DMS53 treated with DMSO at 0.1 percent for 48 hours (cell line): ENCODE data around the gene ESR2.
"Not testable (repeated sequence)": the region's sequence is repeated elsewhere in the genome, so short reads cannot be mapped to it uniquely, and the experiment has no call there.

Experiments used
- DNase-seq: peaks from one replicate; lab custom pipeline; 2025; ENCODE audit not compliant: unreplicated experiment; lab: John Stamatoyannopoulos, UW

The ESR2 gene

DNA sequence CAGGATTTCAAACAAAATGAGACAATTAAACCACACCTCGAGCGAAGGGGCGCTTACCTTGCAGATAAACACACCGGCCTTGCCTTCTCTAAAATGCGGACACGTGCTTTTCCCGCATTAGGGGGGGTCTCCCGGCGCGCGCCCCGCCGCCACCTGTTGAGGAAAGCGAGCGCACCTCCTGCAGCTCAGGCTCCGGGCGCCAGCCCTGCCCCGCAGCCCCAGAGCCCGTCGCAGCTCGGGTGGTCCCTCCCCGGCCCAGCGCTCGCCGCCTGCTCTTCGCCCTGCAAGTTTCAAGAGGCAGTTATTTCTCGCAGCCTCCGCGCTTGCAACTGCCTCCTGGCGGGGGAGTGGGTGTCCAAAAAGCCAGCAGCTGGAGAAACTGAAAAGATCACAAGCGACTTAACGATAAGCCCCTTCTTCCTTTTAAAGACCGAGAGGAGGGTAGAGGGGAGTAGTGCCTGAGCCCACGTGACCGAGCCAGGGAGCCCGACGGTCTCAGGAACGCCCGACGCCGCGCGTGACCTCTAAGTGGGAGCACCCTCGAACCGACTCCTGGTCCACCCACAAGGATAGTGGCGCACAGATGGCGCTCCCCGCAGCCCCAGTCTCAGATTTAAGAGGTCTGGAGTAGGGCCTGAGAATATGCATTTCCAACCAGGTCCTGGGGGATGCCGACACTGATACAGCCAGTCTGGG is at the start of gene ESR2:
ESR2 (minus strand) TSS at position 396 of the 696 bp plus-strand sequence. CDS start 11,386 bp downstream, outside the sequence.
- DNase-seq, result no peak

DNA sequence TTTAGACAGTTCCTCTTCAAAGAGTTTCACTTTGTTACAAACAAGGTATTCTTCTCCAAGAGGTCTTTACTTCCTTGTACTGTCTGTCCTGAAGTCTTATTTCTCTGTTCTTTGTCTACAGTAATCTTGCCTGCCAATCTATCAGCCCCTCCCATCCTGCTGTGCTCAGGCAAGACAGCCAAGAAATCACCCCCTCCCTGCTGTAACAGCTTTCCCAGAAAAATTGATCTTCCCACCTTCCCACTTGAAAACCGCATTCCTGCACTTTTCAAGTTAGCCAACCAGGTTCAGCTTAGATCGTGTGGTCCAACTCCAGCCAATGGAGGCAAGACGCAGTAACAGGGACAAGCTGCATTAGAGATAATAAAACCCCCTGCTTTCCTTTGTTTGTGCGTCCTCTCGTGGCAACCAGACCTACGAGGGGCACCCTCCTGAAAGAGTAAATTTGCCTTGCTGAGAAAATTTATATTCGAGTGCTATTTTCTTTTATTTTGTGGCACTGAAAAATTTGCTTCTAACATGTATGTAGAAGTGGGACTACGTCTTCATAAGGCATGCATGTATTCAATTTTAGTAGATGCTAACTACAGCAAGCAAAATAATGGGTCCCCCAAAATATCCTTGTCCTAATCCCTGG is 46.5 kb upstream of the ESR2 start:
- no peak for DNase-seq

DNA sequence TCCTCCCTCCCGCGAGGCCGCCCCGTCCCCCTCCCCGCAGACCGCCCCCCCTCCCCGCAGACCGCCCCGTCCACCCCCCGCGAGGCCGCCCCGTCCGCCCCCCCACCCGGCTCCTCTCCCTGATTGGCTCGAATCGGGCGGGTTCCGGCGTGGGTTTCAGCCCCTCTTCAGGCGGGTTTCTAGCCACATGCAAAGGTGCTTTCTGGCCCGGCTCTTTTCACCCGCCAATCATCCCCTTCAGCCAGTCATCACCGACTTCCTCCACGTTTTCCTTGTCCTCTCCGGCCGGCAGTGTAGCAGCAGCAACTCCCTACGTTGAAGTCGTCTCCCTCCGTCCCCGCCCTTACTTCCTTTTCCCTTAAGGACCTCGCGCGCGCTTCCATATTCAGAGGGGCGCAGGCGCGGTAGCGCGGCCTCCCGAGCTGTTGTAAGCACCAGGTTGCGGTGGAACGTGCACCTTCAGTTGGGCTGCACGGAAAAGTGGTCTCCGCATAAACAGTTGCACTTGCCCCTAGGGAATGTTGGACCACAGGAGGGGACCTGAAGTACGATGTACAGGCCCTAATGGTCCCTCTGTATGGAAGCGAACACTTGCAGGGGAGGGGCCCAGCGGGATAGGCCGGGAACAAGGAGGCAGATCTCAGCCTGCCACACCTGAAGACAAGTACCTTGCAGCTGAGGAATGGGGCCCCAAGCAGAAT is 44.6 kb upstream of the ESR2 start:
- peak; percentile 93 for DNase-seq

DNA sequence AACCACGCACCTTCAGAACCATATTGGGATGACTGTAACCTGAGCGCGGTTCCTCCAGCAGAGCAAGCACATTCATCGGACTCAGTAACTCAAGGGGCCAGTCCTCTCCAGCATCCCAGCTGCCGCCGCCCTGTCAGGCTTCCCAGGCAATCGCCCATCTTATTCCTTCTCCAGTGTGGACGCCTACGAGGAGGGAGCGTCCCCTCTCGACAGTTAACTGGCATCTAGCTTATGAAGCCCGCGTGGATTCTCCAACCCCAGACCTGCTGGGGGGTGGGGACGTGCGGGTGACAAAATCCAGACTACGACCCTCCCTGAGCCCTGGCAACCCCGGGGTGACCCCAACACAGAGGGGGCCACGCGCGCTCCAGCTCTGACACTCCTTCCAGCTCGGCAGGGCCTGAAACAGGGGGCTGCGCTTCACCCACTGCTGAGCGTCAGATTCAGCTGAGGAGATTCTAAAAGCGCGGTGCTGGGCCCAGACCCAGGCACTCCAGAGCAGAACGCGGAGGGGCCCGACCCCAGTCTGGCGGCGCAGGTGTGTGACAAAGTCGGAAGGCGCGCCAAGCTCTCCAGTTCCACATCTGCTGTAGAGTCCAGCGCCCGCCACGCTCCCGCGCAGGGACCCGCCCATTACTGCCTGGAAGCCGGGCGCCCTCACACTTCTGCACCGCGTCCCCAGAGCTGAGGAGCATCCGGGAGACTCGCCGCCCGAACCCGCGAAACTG is 43.9 kb upstream of the ESR2 start:
- DNase-seq, result peak; percentile 69

DNA sequence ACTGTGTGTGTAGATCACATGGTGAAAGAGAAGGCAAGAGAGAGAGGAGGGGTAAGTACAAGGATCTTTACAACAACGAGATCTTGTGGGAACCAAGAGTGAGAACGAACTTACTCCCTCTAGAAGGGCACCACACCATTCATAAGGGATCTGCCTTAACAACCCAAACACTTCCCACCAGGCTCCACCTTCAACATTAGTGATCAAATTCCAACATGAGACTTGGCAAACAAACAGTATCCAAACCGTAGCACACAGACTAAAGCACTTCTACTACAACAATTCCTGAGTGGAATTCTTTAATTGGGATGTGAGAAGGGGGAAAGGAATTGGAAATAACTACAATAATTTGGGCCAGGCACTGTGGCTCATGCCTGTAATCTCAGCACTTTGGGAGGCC is 35.0 kb upstream of the ESR2 start:
- no peak for DNase-seq

DNA sequence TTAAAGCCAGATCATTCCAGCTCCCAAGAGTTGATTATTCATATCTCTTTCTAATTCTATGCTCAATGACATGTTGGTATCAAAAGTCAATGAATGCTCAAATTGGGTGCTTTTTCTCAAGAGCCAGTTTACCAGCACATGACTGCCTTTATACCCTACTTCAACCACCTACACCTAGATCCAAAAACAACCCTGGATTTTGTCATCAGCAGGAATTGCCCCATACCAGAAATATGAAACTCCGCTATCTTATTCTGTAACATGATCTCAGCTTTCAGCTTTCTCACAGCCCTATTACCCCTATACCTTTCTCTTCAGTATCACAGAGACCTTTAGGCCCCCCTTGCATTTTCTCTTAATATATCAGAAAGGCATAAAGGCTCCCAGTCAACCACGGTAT is 32.3 kb upstream of the ESR2 start:
- DNase-seq, result no peak

DNA sequence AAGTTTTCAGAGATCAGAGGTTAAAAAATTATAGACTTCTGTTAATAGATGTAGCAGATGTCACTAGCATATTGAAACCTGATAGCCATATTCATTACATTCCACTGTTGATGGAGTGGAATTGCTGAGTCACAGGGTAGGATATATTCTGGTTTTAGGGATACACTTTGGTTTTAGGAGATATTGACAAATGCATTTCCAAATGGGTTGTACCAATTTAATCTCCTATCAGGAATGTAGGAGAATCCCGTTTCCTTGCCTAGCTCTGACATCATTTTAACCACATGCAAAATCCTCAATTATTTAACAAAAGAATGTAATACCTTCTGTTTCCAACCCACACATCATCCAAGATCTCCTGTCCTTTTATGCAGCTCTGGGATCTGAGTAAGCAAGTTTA is 30.7 kb upstream of the ESR2 start:
- peak; percentile 23 for DNase-seq

DNA sequence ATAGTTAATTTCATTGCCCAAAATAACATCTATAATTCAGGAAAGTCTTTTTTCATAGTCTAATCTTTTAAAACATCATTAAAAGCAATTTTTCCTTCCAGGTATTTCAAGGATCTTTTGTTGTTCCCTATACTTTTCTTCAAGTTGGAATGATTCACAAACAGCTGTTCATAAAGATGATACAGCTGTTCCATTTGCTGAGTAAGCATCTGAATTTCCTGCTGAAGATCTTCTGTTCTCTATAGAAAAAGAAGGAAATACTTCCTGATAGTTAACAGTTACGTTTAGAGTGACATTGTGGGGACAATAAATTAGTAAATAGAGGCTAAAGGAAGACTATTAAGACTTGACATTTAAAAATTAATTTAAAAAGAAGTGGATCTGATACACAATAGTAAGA is 30.3 kb upstream of the ESR2 start:
- peak; percentile 24 for DNase-seq

DNA sequence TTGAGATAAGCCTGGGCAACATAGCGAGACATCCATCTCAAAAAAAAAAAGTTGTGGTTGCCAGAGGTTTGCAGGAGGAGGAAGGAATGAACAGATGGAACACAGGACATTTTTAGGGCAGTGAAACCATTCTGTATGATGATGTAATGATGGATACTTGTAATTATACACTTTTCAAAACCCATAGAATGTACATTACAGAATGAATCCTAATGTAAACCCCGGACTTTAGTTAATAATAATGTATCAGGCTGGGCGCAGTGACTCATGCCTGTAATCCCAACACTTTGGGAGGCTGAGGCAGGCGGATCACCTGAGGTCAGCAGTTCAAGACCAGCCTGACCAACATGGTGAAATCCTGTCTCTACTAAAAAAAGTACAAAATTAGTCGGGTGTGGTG is 26.2 kb upstream of the ESR2 start:
- not testable (repeated sequence) for DNase-seq

DNA sequence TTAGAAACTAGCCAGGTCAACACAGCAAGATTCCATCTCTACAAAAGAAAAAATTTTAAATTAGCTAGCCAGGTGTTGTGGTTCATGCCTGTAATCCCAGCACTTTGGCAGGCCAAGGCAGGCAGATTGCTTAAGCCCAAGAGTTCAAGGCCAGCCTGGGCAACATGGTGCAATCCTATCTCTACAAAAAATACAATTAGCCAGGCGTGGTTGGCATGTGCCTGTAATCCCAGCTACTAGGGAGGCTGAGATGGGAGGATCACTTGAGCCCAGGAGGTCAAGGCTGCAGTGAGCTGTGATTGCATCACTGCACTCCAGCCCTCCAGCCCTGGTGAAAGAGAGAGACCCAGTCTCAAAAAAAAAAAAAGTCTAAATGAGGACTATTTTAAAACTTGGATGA is 24.5 kb upstream of the ESR2 start:
- DNase-seq, result not testable (repeated sequence)

DNA sequence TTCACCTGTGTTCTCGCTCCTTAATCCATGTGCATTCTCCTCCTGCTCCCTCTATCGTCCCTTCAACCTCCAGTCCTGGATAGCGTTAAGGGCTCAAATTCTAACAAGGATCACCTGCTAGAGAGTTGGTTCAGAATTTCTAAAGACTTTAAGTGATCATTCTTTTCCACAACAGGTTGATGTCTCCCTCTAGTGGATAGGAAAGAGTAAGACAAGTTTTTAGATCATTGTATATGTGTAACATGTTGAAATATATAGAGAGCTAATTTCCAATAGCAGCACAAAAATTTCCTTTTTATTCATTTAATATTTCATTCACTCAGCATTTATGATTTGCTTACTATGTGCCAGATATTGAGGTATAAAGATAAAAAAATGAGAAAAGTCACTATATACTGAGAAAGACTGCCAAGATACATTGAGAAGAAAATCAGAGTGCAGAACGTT is 9.3 kb upstream of the ESR2 start:
- peak; percentile 77 for DNase-seq

DNA sequence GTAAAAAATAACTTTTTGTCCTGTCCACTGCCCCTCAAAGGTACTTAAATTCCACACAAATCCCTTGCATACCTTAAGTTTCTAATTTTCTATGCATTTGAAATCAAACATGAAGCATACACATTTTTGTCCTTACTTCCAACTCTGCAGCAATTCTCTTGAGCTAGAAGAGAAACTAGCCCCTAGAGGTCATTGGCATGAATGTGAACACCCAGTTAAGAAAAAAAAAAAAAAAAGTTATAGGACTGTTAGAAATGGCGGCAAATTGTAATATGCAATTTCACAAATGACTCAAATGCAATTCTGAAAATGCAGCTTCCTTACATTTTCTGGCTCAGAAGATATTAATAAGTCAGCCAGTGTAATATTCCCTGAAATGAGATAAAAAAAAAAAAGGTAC is 4.6 kb upstream of the ESR2 start:
- DNase-seq, result no peak

DNA sequence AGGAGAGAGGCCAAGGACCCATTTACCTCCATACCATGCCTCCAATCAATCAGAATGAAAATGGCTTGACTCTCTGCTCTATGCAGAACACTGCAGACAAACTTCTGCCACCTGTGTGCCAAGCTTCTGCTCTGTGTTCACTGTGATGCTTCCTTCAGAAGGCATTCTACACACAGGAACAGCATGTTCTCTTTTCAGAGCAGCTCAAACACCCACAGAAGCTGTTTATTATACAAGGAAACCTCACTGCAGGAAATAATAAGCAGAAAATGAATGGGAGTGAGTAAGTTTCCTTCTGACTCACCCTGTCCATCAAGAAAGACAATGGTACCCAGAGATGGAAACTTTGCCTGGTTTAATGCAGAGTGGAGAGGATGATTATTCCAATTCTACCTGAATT is 2.4 kb upstream of the ESR2 start:
- no peak for DNase-seq

DNA sequence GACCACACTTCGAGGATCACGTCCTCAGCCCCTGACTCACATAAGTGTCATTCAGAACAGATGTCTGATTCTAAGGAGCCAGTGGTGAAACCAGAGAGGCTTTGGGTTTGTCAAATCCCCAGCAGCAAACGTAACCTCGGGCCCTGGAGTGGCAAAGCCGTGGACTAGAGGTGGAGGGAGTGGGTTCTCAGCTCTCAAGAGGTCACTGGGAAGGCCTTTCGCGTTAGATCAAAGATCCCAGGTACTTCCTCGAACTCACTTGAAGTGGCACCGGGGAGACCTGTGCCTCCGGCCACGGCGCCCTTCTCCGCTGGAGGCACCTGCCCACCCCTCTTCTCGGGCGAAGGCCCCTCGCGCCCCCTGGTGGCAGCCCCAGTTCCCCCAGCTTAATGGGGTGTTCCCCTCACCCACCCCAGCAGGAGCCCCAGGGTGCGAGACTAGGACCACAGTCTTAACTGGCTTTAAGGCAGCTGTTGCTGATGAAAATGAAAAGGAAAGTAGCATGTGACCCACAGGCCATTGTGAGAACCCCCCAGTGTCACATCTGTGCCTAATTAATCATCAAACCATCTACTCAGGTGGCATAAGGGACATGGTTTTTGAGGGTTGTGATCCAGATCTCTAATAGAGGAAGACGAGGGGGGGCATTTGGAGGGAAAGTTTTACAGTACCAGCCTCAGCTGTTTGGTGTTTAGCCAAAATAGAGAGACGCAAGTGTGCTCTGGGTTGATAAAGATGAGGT is 672 bp upstream of the ESR2 start:
- DNase-seq, result peak; percentile 38

DNA sequence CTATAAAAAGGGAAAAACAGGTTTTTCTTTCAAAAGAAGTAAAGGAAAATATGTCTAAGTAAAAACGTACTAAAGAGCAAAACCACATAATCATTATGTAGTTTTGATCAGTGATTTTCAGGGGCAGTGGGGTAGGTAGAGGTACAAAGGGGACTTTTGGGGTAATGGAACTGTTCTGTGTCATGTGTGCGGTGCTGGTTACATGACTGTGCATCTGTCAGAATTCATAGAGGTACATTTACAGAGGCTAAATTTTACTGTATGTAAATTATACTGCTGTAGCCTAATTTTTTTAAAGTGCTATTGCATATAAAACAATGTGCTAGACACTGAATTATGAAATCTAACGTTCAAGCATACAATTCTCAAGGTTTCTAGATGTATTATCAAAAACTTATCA is 2.0 kb downstream of the ESR2 start:
- DNase-seq, result no peak

DNA sequence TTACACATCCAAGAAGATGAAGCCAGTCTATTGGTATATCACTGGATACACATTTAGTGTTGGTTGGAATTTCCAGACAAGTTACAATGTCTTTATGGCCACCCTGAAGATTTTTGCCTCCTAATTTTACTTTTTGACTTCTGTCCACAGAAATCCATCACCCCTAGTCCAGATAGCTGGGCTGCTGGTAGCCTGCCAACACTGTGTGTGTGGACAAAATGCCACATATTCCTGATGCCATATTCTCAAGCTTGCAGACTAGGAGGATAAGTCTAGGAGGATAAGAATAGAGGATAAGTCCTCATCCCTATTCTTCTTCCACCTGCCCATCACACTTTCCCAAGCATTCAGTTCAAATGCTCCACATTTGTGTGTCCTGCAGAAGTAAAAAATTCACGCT is 4.6 kb downstream of the ESR2 start:
- no peak for DNase-seq

DNA sequence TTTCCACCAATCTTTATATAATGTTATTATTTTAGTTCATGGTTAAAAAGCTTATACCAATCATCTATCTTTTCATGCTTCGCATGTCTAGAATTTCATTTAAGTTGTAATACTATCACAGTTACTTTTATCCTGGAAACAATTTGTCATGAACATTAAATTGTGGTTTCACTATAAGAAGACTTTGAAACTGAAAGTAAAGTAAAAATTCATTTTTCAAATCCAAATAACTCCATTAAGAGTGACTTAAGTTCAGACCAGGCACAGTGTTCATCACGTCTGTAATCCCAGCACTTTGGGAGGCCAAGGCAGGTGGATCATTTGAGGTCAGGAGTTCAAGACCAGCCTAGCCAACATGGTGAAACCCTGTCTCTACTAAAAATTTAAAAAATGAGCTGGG is 12.4 kb downstream of the ESR2 start:
- no peak for DNase-seq

DNA sequence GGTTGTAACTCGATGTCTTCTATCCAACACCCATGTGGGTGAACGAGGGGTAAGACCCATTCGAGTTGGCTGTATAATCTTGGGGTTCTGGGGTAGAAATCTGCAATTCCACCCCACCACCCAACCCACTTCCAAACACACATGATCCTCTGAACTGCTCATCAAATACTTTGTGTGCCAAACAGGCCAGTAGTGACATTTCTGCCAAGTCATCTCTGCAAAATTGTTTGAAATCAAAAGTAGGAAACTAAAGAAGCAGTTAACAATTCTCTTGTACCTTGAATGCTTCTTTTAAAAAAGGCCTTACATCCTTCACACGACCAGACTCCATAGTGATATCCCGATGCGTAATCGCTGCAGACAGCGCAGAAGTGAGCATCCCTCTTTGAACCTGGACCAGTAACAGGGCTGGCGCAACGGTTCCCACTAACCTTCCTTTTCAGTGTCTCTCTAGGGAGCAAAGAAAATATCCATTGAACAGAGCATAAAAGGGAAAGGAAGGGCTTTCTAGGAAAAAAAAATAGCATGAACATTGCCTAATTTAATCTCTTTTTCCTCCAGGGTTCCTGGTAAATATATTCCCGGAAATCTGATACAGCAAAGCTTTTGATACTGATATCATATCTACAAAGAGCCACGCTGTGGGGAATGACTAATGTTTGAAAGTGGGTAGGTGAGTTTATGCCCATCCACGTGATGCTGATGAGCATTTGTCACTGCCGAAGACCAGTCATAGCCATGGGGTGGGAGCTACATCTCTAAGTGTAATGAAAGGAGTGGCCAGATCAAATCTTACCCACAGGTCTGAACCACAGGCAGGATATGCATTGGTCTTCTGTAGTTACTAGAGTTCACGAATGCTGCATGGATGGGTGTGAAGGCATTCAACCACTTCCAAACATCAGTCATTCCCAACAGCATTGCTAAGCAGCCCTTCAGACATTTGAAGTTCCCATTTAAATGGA is 14.2 kb downstream of the ESR2 start:
- peak; percentile 4 for DNase-seq

DNA sequence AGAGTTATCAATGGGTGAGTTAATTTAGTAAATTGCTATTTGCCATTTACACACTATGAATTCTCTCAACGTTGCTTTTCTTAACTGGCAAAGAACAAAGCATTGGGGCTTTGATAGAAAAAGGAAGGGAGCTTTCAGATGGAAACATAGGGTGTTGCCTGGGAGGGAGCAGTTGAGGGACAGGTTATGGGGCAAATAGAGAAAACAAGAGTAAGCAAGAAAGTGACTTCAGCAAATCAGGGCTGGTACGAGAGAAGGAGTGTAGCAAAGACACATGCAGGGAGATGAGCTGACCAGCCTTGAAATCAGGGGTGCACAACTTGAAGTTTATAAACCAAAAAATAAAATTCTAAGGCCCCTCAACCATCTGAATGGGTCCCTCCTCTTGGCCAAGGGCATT is 15.7 kb downstream of the ESR2 start:
- no peak for DNase-seq

DNA sequence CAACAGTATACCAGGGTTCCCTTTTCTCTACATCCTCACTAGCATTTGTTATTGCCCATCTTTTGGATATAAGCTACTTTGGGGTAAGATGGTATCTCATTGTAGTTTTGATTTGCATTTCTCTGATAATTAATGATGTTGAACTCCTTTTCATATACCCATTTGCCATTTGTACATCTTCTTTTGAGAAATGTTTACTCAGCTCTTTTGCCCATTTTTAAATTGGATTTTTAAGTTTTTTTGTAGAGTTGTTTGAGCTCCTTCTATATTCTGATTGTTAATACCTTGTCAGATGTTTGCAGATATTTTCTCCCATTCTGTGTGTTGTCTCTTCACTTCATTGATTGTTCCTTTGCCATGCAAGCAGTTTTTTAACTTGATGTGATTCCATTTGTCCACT is 22.2 kb downstream of the ESR2 start:
- no peak for DNase-seq
